ENCODE data around the gene PNLIPRP1. TPM values are rescaled to one million over a fixed set of nuclear protein-coding genes. Genes with fewer than 3 reads are reported as not detected.

Gene PNLIPRP1
- total and polyA plus RNA-seq, 12 donors = 0.24 to 1.5 (median 0.88) TPM; not detected in 7

DNA sequence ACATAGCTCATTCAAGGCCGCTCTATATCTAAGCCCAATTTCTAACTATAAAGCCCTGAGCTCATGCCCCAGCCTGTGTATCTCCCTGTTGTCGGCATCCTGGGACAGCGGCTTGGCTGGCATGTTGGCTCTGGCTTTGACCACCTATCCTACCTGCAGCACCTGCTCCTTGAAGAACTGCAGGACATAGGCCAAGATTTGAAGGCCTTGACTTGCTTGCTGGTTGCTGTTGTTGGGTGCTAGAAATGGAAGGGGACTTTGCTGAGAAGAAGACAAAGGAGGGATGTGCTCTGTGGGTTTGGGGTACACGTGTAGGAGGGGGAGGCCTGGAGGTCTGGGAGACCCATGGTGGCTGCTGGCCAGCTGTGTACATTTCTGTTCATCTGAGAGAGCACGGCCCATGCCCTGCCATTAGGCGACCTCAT, 41.1 kb downstream of the PNLIPRP1 start:
- H3K27ac ChIP-seq = no peak overlapping the region
- WGBS, 4 donors = 87 to 94% (median 91%) methylated on average over 6 of the region's 6 CpGs
- H3K4me3 ChIP-seq = no peak overlapping the region
- DNase-seq = peak in 1 of 7 donors; percentile 29
- no peak for TF ChIP-seq CTCF (IDR thresholded peaks at IDR 0.05)
- H3K4me1 ChIP-seq (replicated peaks in 1 of 2) = peaks cover 0 to 5% of the 10 kb centered on the region in 2 donors
- intact Hi-C loops (cut with DNase I) = loop anchor here in 1 of 2 donors (5.0 kb wide), 1 partner anchor 155 kb away; no protein-coding TSS in a partner anchor
- no peaks in the 10 kb centered on the region for H3K9me3 ChIP-seq (replicated peaks in 1 of 3)
- no peaks in the 10 kb centered on the region for H3K36me3 ChIP-seq (replicated peaks in 1 of 2)
- H3K27me3 ChIP-seq = peaks cover 3% of the 10 kb centered on the region

DNA sequence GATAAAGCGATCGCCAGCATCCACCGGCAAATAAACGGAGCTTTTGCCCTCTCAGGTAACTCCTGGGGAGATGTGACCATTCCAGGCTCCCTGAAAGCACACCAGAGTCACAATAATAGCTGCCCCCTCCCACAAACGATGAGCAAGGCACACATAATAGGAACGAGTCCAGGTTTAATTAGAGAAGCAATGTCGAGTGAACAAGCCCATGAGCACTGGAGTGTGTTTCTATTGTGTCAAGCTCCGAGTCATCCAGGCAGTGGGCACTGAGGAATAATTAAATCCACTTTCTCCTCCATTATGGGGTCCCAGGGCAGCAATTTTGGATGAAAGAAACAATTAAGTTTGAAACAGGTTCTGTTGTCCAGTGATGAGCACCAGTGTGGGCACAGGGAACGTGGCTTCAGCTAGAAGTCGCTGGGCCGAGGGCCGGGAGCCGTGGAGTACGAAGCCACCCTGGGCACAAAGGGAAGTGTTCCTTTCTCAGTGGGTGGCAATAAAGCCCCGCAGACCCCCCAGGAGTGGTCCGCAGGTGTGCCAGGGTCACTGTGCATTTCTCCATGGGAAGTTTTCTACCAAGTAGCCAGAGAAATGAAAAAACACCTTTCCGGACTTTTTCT, 41.9 kb downstream of the PNLIPRP1 start:
- TF ChIP-seq CTCF (IDR thresholded peaks at IDR 0.05) = no peak
- Histone ChIP-seq H3K36me3 (replicated peaks in 1 of 2) (no peaks in the 10 kb centered on the region), H3K4me3 (no peak overlapping the region), H3K27ac (no peak overlapping the region), H3K9me3 (replicated peaks in 1 of 3) (no peaks in the 10 kb centered on the region), H3K4me1 (replicated peaks in 1 of 2) (peaks cover 0 to under 1% of the 10 kb centered on the region in 2 donors), H3K27me3 (no peaks in the 10 kb centered on the region)
- 88 to 92% (median 90%) methylated on average over 17 of the region's 17 CpGs for WGBS, 4 donors
- intact Hi-C loops (cut with DNase I) = loop anchor here in 1 of 2 donors (5.0 kb wide), 1 partner anchor 155 kb away; no protein-coding TSS in a partner anchor
- DNase-seq = no peak

DNA sequence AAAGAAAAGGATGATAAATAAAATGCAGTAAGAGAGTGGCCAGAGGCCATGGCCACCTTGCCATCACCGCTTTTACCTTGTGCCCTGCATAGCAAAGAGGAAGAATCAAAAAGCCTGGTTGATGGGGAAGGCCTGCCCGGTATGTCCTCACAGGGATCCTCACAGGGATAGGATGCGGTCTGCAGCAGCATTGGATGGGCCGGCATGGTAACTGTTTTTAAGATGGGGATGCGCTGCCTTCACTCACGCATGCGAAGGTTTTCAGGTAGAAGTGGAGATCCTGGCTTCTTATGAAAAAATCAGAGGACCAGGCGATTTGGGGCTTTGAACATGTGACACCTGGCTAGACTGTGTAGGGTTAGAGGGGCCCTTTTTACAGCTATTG, 42.4 kb downstream of the PNLIPRP1 start:
- Histone ChIP-seq H3K27ac (no peak overlapping the region), H3K4me3 (no peak overlapping the region), H3K36me3 (replicated peaks in 1 of 2) (no peaks in the 10 kb centered on the region), H3K27me3 (no peaks in the 10 kb centered on the region), H3K9me3 (replicated peaks in 1 of 3) (no peaks in the 10 kb centered on the region), H3K4me1 (replicated peaks in 1 of 2) (no peaks in the 10 kb centered on the region)
- DNase-seq = no peak
- no peak for TF ChIP-seq CTCF (IDR thresholded peaks at IDR 0.05)
- TF ChIP-seq POLR2A (IDR thresholded peaks at IDR 0.05) = no peak
- WGBS, 4 donors = 91 to 99% (median 97%) methylated on average over 8 of the region's 8 CpGs
- intact Hi-C loops (cut with DNase I) = loop anchor here in 1 of 2 donors (5.0 kb wide), 1 partner anchor 154 kb away; no protein-coding TSS in a partner anchor

DNA sequence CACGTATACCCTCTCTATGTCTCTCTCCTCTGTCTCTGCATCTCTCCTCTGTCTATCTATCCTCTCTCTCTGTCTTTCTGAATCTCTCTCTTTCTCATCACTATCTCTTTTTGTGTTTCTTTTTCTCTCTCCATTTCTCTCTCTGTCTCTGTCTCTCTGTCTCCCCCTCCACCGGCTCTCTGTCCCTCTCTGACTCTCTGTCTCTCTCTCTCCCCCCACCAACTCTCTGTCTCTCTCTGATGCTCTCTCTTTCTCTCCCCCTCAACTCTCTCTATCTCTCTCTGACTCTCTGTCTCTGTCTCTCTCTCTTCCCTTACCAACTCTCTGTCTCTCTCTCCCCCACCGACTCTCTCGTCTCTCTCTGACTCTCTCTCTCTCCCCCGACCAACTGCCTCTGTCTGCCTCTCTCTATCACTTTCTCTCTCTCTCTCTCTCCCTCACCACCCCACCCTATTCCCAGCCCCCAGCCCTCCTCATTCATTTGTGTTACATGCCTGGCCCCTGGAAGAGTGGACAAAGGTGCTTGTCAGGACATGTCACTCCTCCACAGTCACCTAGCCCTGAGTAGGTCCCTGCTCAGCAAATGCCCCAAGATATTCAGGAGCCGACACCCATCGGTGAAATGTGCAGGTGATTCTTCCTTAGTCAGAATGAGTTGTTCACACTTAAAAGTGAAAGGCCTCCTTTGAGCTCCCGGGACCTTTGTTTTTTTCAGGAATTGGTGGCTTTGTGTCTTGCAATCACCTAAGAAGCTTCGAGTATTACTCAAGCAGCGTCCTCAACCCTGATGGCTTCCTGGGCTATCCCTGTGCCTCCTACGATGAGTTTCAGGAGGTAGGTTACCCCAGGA, 43.6 kb downstream of the PNLIPRP1 start:
- H3K27ac ChIP-seq = no peak overlapping the region
- H3K27me3 ChIP-seq = no peaks in the 10 kb centered on the region
- H3K4me3 ChIP-seq = no peak overlapping the region
- 87 to 90% (median 89%) methylated on average over 11 of the region's 11 CpGs for WGBS, 4 donors
- intact Hi-C loops (cut with DNase I) = loop anchor here in 1 of 2 donors (5.0 kb wide), 1 partner anchor 153 kb away; no protein-coding TSS in a partner anchor
- no peaks in the 10 kb centered on the region for H3K36me3 ChIP-seq (replicated peaks in 1 of 2)
- H3K9me3 ChIP-seq (replicated peaks in 1 of 3) = no peaks in the 10 kb centered on the region
- DNase-seq = no peak
- no peaks in the 10 kb centered on the region for H3K4me1 ChIP-seq (replicated peaks in 1 of 2)
- no peak for TF ChIP-seq POLR2A (IDR thresholded peaks at IDR 0.05)
- no peak for TF ChIP-seq CTCF (IDR thresholded peaks at IDR 0.05)
